AML-193 (cell line): ENCODE data around the gene TBC1D22A.

Source experiments
- DNase-seq, 2 experiments: peaks; one replicate each; lab custom pipeline; 2025; lab: John Stamatoyannopoulos, UW

The TBC1D22A gene

GRCh38 chr22:47201996-47202818 is 439.8 kb downstream of the TBC1D22A start:
- DNase-seq: no peak

- DNase-seq: no peak
These were observed 440.5 kb downstream of the TBC1D22A start for GRCh38 chr22:47202819-47203553.

GRCh38 chr22:47203554-47203991 is 441.1 kb downstream of the TBC1D22A start:
- DNase-seq: no peak

- DNase-seq: no peak
These were observed 441.8 kb downstream of the TBC1D22A start for GRCh38 chr22:47204002-47204979.

GRCh38 chr22:47205081-47205491 is 442.6 kb downstream of the TBC1D22A start:
- DNase-seq: no peak

- DNase-seq: no peak
These were observed 443.1 kb downstream of the TBC1D22A start for GRCh38 chr22:47205554-47205953.

GRCh38 chr22:47206164-47206563 is 443.7 kb downstream of the TBC1D22A start:
- no peak for DNase-seq

- no peak for DNase-seq
These were observed 444.3 kb downstream of the TBC1D22A start for GRCh38 chr22:47206666-47207218.

GRCh38 chr22:47207387-47207786 is 444.9 kb downstream of the TBC1D22A start:
- DNase-seq: no peak

GRCh38 chr22:47207846-47208554 is 445.6 kb downstream of the TBC1D22A start:
- DNase-seq: no peak

- DNase-seq: no peak
These were observed 446.2 kb downstream of the TBC1D22A start for GRCh38 chr22:47208630-47209029.

- no peak for DNase-seq
These were observed 446.6 kb downstream of the TBC1D22A start for GRCh38 chr22:47209040-47209514.

GRCh38 chr22:47209547-47210023 is 447.1 kb downstream of the TBC1D22A start:
- DNase-seq: no peak

GRCh38 chr22:47210112-47210657 is 447.7 kb downstream of the TBC1D22A start:
- no peak for DNase-seq

- no peak for DNase-seq
These were observed 448.2 kb downstream of the TBC1D22A start for GRCh38 chr22:47210686-47211085.

- DNase-seq: peak in 1 of 2 experiments; percentile 6
These were observed 451.3 kb downstream of the TBC1D22A start for GRCh38 chr22:47213571-47214230.

GRCh38 chr22:47215851-47216250 is 453.4 kb downstream of the TBC1D22A start:
- no peak for DNase-seq

GRCh38 chr22:47218671-47219070 is 456.2 kb downstream of the TBC1D22A start:
- DNase-seq: no peak

GRCh38 chr22:47219789-47220188 is 457.3 kb downstream of the TBC1D22A start:
- no peak for DNase-seq

GRCh38 chr22:47220752-47221151 is 458.3 kb downstream of the TBC1D22A start:
- DNase-seq: no peak
